Keratinocyte (primary cell): ENCODE results near the gene ANKRD28.

ENCODE experiments used
- EZH2 ChIP-seq: IDR thresholded peaks from one replicate; pipeline ENCODE4 v1.6.1; 2012; ENCODE audit warnings: inconsistent platforms, mild to moderate bottlenecking, low read length, moderate library complexity
- TF ChIP-seq, protein P1 (sequence below), 3 experiments: IDR thresholded peaks in 1 of 3; conservative IDR thresholded peaks in 1 of 3; optimal IDR thresholded peaks in 1 of 3; 2 replicates in 2 of 3; 3 replicates in 1 of 3; pipeline versions ENCODE3 to v1.5.1; 2011; ENCODE audit warnings: low read length in 3 of 3, mild to moderate bottlenecking in 3 of 3, moderate library complexity in 2 of 3, control low read depth in 1 of 3, inconsistent platforms in 1 of 3; ENCODE audit not compliant: insufficient read depth in 2 of 3; ENCODE audit errors: extremely low read depth in 1 of 3

DNA sequence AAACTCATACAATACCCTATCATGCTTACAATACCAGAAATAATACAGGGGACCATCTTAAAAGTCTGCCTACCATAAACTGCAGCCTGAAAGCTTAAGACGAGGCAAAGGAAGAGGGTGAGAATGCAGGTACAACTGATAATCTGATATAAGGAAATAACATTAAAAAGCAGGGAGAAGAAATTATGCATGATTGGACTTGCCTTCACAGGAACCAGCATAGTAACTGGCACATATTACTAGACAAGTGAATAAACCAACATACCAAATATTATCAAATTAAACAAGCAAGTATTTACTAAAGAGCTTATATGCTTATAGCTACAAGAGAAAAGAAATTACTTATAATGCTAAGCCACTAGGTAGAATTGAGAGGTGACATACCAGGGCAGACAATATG is 18.7 kb downstream of the ANKRD28 start:
- TF ChIP-seq, protein P1, sequence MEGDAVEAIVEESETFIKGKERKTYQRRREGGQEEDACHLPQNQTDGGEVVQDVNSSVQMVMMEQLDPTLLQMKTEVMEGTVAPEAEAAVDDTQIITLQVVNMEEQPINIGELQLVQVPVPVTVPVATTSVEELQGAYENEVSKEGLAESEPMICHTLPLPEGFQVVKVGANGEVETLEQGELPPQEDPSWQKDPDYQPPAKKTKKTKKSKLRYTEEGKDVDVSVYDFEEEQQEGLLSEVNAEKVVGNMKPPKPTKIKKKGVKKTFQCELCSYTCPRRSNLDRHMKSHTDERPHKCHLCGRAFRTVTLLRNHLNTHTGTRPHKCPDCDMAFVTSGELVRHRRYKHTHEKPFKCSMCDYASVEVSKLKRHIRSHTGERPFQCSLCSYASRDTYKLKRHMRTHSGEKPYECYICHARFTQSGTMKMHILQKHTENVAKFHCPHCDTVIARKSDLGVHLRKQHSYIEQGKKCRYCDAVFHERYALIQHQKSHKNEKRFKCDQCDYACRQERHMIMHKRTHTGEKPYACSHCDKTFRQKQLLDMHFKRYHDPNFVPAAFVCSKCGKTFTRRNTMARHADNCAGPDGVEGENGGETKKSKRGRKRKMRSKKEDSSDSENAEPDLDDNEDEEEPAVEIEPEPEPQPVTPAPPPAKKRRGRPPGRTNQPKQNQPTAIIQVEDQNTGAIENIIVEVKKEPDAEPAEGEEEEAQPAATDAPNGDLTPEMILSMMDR (optimal IDR thresholded peaks at IDR 0.05 in 1 of 3, IDR thresholded peaks at IDR 0.05 in 1 of 3, conservative IDR thresholded peaks at IDR 0.05 in 1 of 3; ENCODE audit: extremely low read depth in 1 of 3, insufficient read depth in 2 of 3, low read length in 3 of 3): no peak
- TF ChIP-seq EZH2: no peak
